Transverse colon (tissue), 3 donors: ENCODE results near the gene TBC1D22B.

Source experiments
- CTCF ChIP-seq, 5 experiments: fragments of 200-600 bp in 3 of 5; fragments of 450-650 bp in 2 of 5; sonication (generic) in 3 of 5; IDR thresholded peaks; 1 replicate in 2 of 5; 2 replicates in 3 of 5; pipeline ENCODE4 v1.5.1; 2016 to 2017; ENCODE audit warnings: antibody characterized with exemption in 5 of 5, inconsistent platforms in 3 of 5, mild to moderate bottlenecking in 2 of 5, moderate library complexity in 1 of 5
- EP300 ChIP-seq: sonication (generic); formaldehyde crosslinking; IDR thresholded peaks from one replicate; pipeline ENCODE4 v1.6.1; 2017; ENCODE audit warnings: antibody characterized with exemption, low read depth
- POLR2A ChIP-seq: fragments of 450-650 bp; IDR thresholded peaks from one replicate; pipeline ENCODE4 v1.6.1; 2016; ENCODE audit warnings: antibody characterized with exemption, mild to moderate bottlenecking, moderate library complexity

DNA sequence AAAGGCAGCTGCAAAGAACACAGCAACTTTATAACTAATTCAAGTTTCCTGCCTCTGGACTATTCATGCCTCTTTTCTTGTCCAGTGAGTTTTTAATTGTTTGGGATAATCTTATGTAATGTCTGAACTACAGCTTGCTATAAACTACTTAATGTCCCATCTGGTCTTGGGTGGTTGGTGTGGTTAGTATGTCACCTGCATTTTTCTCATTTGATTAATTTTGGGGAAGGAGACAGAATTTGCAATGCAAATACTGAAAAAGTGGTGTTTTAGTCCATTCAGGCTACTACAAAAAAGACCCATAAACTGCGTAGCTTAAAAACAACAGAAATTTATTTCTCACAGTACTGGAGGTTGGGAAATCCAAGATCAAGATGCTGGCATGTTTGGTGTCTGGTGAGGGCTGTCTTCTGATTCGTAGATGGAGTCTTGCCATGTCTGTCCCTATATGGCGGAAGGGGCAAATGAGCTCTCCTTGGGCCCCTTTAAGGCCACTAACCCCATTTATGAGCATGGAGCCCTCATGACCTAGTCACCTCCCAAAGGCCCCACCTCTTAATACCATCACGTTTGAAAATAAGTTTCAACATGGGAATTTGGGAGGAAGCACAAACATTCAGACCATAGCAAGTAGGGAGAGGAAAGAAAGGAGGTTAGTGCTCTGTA lies 118.6 kb downstream of the TBC1D22B start:
- TF ChIP-seq CTCF (IDR thresholded peaks at IDR 0.05), result no peak
- no peak for TF ChIP-seq EP300
- no peak for TF ChIP-seq POLR2A
